HG02642 (cell line): ENCODE measurements around the gene TRIM72.
A peak's percentile ranks its signal among the peaks of the same experiment; 100 is the strongest.
"Not testable (repeated sequence)": the region's sequence is repeated elsewhere in the genome, so short reads cannot be mapped to it uniquely, and the experiment has no call there.

Source experiments
- ATAC-seq: cut with Tn5 transposase; IDR thresholded peaks from one replicate; pipeline ENCODE4 v1.9.1; 2021; ENCODE audit warnings: mild to moderate bottlenecking; ENCODE audit not compliant: unreplicated experiment, poor library complexity

TRIM72 gene, protein sequence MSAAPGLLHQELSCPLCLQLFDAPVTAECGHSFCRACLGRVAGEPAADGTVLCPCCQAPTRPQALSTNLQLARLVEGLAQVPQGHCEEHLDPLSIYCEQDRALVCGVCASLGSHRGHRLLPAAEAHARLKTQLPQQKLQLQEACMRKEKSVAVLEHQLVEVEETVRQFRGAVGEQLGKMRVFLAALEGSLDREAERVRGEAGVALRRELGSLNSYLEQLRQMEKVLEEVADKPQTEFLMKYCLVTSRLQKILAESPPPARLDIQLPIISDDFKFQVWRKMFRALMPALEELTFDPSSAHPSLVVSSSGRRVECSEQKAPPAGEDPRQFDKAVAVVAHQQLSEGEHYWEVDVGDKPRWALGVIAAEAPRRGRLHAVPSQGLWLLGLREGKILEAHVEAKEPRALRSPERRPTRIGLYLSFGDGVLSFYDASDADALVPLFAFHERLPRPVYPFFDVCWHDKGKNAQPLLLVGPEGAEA

DNA sequence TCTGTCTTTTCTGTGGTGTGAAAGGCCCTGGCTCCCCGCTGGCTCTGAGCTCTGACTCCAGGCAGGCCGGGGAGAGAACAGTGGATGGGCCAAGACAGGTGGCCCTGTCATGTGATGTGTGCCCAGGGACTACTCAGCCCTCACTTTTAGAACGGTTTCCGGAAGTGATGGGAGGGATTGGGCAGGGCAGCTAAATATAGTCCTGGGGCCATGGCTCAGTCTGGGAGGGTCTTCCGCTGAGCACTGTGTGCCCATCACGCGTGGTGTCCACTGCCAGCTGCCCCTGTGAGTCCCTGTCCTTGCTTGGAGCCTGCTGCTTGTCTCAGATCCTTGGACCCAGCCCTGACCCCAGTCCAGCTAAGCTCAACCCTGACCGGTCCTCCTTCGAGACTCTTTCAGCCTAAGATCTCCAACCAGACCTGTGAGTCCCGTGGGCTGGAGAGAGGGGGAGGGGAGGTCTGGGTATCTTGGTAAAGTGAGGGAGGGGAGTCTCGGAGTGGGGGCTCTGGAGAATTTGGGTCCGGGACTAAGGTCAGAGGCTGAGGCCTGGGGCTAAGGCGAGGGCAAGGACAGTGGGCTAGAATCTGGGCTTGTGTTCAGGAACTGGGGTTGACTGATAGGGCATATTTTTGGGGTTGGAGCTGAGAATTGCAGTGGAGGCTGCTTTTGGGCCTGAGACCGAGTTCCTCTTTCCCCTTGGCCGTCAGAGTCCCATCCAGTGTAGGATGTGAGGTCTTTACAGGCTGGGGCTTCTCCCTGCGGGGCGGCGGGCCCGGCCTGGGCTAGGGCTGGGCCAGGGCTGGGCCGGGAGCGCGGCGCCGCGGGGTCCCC, at the start of gene TRIM72:
Gene TRIM72, plus strand, starts transcription at position 243 of the 831 bp plus-strand sequence. CDS start 620 bp downstream, outside the sequence.
- no peak for ATAC-seq

- no peak for ATAC-seq
Observed at GRCh38 chr16:31167315-31167714, 46.6 kb upstream of the TRIM72 start.

GRCh38 chr16:31168848-31169247, 45.1 kb upstream of the TRIM72 start:
- ATAC-seq: no peak

DNA sequence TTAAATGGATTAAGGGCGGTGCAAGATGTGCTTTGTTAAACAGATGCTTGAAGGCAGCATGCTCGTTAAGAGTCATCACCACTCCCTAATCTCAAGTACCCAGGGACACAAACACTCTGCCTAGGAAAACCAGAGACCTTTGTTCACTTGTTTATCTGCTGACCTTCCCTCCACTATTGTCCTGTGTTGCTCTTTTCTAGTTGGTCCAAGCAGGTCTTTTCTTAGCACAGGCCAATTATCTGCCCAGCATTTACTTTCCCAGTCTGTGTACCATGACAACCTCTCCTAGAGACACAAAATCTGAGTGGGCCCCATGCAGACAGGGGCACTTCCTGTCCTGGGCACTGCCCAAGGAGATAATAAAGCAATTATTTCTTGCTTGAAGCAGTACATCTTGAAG, 43.9 kb upstream of the TRIM72 start:
- ATAC-seq: not testable (repeated sequence)

DNA sequence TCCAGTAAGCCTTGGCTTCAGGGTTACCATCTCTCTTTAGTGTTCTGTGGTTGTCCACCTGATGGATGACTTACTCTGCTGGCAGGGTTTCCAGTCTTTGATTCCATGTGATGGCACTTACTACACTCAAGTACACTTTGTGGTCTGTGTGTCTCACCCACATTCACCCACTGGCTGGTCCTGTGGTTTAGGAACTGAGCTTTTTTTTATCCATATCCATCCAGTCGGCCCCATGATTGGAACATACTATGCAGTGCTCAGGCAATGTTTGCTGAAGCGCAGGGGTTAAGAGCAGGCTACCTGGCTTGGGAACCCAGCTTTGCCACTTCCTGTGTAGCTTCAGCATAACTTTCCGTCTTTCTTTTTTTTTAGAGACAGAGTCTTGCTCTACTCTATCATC, 36.8 kb upstream of the TRIM72 start:
- ATAC-seq: no peak

- no peak for ATAC-seq
Observed at GRCh38 chr16:31179219-31179746, 34.6 kb upstream of the TRIM72 start.

DNA sequence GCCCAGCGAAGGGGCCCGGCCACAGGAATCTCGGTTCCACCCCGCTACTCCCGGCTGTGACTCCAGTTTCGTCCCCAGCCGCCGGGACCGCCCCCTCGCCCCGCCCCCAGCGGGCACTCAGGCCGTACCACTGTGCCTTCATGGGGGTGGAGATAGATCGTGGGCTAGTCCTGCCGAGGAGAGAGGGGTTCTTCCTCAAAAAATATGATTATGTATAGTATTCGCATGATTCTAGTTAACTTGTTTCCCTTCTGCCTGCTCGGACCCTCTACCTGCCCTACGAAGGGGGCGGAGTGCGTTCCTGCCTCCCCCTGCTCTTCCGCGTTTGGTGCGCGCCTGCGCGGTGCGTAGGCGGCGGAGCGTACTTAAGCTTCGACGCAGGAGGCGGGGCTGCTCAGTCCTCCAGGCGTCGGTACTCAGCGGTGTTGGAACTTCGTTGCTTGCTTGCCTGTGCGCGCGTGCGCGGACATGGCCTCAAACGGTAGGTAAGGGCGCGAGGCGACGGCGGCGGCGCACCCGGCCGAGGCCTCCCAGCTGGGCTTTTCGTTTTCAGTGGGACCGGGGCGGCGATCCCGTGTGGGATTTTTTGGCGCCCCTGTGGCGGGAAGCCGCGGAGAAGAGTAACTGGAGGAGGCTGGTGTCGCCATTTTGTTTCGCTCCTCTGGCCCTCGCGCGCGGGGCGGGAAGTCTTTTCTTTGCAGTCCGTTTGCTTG, 34.0 kb upstream of the TRIM72 start, which contains the start of gene FUS:
Gene FUS, plus strand, starts transcription at position 393 of the 713 bp plus-strand sequence. Its CDS starts 76 bp downstream, at position 469.
- peak; percentile 73 for ATAC-seq

DNA sequence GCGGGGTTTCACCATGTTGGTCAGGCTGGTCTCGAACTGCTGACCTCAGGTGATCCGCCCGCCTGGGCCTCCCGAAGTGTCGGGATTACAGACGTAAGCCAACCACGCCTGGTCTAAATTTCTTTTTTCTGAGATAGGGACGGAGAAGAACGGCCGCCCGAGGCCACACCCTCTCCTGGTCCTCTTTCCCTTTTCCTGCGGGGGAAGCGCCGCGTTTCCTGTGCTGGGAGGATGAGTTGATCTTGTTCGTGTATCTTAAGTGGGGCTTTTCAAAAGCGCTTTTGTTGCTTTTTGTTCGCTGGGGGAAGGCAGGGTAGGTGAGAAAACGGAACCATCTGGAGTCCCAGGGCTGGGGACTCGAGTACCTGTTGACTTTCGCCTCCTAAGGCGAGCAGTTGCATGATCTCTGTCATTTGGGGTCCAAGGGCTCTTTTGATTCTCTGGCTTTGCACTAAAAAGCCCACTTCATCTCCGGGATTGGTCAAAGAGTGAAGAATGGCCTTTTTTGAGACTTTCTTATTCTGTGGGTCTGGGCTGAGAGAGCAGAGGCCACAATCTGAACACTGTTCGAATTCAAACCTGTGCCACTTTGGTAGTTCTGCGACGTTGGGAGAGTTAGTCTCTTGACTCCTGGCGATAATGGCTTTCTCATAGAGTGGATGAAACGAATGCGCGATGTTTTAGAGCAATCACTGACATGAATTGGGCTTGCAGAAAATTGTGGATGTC, 32.7 kb upstream of the TRIM72 start:
- no peak for ATAC-seq

DNA sequence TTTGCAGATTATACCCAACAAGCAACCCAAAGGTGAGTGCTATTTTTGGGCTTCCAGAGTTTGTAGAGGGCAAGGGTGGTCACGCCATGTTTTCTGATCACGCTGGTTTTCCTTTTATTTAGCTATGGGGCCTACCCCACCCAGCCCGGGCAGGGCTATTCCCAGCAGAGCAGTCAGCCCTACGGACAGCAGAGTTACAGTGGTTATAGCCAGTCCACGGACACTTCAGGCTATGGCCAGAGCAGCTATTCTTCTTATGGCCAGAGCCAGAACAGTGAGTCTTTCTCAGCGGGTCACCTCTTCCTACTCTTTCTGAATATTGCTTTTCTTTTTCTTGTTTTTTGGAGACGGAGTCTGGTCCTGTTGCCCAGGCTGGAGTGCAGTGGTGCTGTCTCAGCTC, 31.5 kb upstream of the TRIM72 start:
- ATAC-seq: no peak

GRCh38 chr16:31183432-31184428, 30.2 kb upstream of the TRIM72 start:
- no peak for ATAC-seq

- ATAC-seq: no peak
Observed at GRCh38 chr16:31184888-31185287, 29.0 kb upstream of the TRIM72 start.

GRCh38 chr16:31185339-31185738, 28.6 kb upstream of the TRIM72 start:
- ATAC-seq: no peak

GRCh38 chr16:31186176-31186575, 27.7 kb upstream of the TRIM72 start:
- no peak for ATAC-seq

GRCh38 chr16:31186930-31187807, 26.8 kb upstream of the TRIM72 start:
- no peak for ATAC-seq

GRCh38 chr16:31187808-31188189, 26.1 kb upstream of the TRIM72 start:
- ATAC-seq: no peak

- no peak for ATAC-seq
Observed at GRCh38 chr16:31188450-31189411, 25.2 kb upstream of the TRIM72 start.
